H1 (cell line): ENCODE measurements around the gene FBXO30. TPM values are rescaled to one million over a fixed set of nuclear protein-coding genes. Genes with fewer than 3 reads are reported as not detected.

Source experiments
- ATF2 ChIP-seq: IDR thresholded peaks from 2 replicates; pipeline ENCODE4 v1.6.1; 2012; ENCODE audit warnings: low read length, inconsistent platforms
- BACH1 ChIP-seq: IDR thresholded peaks from 2 replicates; pipeline ENCODE4 v1.6.1; 2012; ENCODE audit warnings: low read length, improper control_type of control experiment
- BCL11A ChIP-seq, 2 experiments: IDR thresholded peaks; one replicate each; pipeline ENCODE4 v1.6.1; 2011; ENCODE audit warnings: low read depth in 2 of 2, low read length in 2 of 2, mild to moderate bottlenecking in 2 of 2
- CHD2 ChIP-seq: IDR thresholded peaks from 2 replicates; pipeline ENCODE4 v1.6.1; 2012; ENCODE audit warnings: low read length, improper control_type of control experiment
- CREB1 ChIP-seq: IDR thresholded peaks from 2 replicates; pipeline ENCODE4 v1.6.1; 2012; ENCODE audit warnings: inconsistent platforms
- POLR2A ChIP-seq, 2 experiments: IDR thresholded peaks; 1 replicate in 1 of 2; 2 replicates in 1 of 2; pipeline ENCODE4 v1.6.1; 2011; ENCODE audit warnings: low read depth in 2 of 2, low read length in 2 of 2, mild to moderate bottlenecking in 2 of 2; ENCODE audit errors: control extremely low read depth in 1 of 2
- USF2 ChIP-seq: IDR thresholded peaks from 2 replicates; pipeline ENCODE4 v1.6.1; 2011; ENCODE audit warnings: low read length, improper control_type of control experiment
- ZNF274 ChIP-seq: IDR thresholded peaks from 2 replicates; pipeline ENCODE4 v1.7.0; 2012; ENCODE audit warnings: low read length, borderline replicate concordance; ENCODE audit errors: extremely low read depth
- polyA plus RNA-seq, 7 experiments: library from polyadenylated mRNA; depleted of rRNA in 3 of 7; stranded (reverse) in 5 of 7; unstranded in 2 of 7; fragments of >200 nt in 5 of 7; fragments of 200-250 nt in 2 of 7; gene quantifications; 1 replicate in 5 of 7; 2 replicates in 1 of 7; 4 replicates in 1 of 7; pipeline versions ENCODE4 v1.2.1 to v1.2.3, GENCODE V29; 2011 to 2013; ENCODE audit warnings: missing spikeins in 2 of 7, mixed read lengths in 2 of 7
- total RNA-seq: library from RNA; stranded (reverse); fragmentation: NEBNext Ultra II Directional; extraction: Animal tissue kit (Norgen Biotek cat#: 25700); gene quantifications from 2 replicates; pipeline ENCODE4 v1.2.1, GENCODE V29; 2021

The FBXO30 gene
- total and polyA plus RNA-seq, 2 of the 8 experiments (the other 6 are each of a cell fraction or from before 2014, with no cell fraction given) = 3.9 to 18.3 TPM

GRCh38 chr6:145811741-145812140 is 2.9 kb downstream of the FBXO30 start (continued):
- TF ChIP-seq USF2 = no peak
- no peak for TF ChIP-seq BACH1
- TF ChIP-seq ATF2 = no peak
- TF ChIP-seq ZNF274 = no peak
- TF ChIP-seq POLR2A (IDR thresholded peaks at IDR 0.05; ENCODE audit: control extremely low read depth in 1 of 2, low read depth in 2 of 2, low read length in 2 of 2) = no peak
- no peak for TF ChIP-seq BCL11A (IDR thresholded peaks at IDR 0.05; ENCODE audit: low read depth in 2 of 2, low read length in 2 of 2)
- TF ChIP-seq CHD2 = no peak
- no peak for TF ChIP-seq CREB1
- TF ChIP-seq, all 59 proteins: peak for 0
